ENCODE measurements around the gene KYNU.

KYNU gene

DNA sequence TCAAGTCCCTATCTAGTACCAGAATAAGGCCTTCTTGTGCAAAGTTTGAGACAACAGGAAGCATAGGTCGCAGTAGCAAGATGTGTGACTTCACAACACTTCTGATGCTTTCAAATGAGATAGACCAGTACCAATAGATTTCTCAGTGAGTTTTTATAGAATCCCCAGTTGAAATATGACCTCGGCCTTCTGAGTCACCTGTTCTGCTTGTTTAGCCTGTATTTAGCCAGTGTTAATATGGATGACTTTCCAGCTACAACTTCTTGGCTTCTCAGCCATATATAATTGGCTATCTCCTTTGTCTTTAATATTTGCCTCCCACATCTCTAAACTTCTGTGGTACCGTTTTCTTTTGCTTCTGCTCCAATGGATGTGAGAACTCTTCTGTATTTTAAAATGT lies 113.8 kb downstream of the KYNU start:
- Histone ChIP-seq H3K27me3 (ENCODE audit: control insufficient read depth in 1 of 2, insufficient read depth in 2 of 2, low read length in 2 of 2) (no peaks in the 10 kb centered on the region), H3K9me3 (ENCODE audit: control insufficient read depth in 1 of 2, low read length in 2 of 2) (no peaks in the 10 kb centered on the region), H3K4me3 (ENCODE audit: low read depth in 1 of 2, low read length in 2 of 2) (no peak overlapping the region), H3K9ac (ENCODE audit: low read depth in 1 of 2, low read length in 2 of 2) (no peak overlapping the region), H3K36me3 (ENCODE audit: control insufficient read depth in 1 of 2, insufficient read depth in 2 of 2, low read length in 2 of 2) (no peaks in the 10 kb centered on the region), H3K4me1 (ENCODE audit: control insufficient read depth in 1 of 2, insufficient read depth in 2 of 2, low read length in 2 of 2) (no peaks in the 10 kb centered on the region), H3K27ac (ENCODE audit: low read depth, low read length) (no peak overlapping the region)

GRCh38 chr2:142992840-142993239 lies 115.4 kb downstream of the KYNU start:
- H3K27me3 ChIP-seq (ENCODE audit: control insufficient read depth in 1 of 2, insufficient read depth in 2 of 2, low read length in 2 of 2): no peaks in the 10 kb centered on the region

DNA sequence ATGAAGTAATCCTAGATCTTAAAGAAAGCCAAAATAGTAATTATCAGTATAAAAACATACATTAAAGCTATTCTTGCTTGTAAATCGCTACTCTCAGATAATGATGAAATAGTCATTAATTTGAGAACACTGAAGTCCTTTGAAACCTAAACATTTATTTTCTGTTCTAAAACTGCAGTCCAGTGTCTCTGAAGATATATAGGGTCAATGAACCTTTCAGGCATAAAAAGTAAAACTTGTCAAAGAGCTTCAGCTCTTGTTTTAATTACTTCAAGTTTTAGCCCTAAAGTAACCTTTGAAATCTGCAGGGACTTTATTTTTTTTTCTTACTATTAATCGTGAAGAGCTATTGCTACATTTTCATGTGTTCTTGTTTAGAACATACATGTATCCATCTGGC lies 116.3 kb downstream of the KYNU start:
- no peak overlapping the region for H3K9ac ChIP-seq (ENCODE audit: low read depth in 1 of 2, low read length in 2 of 2)
- H3K9me3 ChIP-seq (ENCODE audit: control insufficient read depth in 1 of 2, low read length in 2 of 2): no peaks in the 10 kb centered on the region
- H3K36me3 ChIP-seq (ENCODE audit: control insufficient read depth in 1 of 2, insufficient read depth in 2 of 2, low read length in 2 of 2): no peaks in the 10 kb centered on the region
- H3K4me1 ChIP-seq (ENCODE audit: control insufficient read depth in 1 of 2, insufficient read depth in 2 of 2, low read length in 2 of 2): no peaks in the 10 kb centered on the region
- H3K4me3 ChIP-seq (ENCODE audit: low read depth in 1 of 2, low read length in 2 of 2): no peak overlapping the region
- no peak overlapping the region for H3K27ac ChIP-seq (ENCODE audit: low read depth, low read length)
- no peaks in the 10 kb centered on the region for H3K27me3 ChIP-seq (ENCODE audit: control insufficient read depth in 1 of 2, insufficient read depth in 2 of 2, low read length in 2 of 2)

More at GRCh38 chr2:142992840-142993239, 115.4 kb downstream of the KYNU start:
- H3K4me1 ChIP-seq (ENCODE audit: control insufficient read depth in 1 of 2, insufficient read depth in 2 of 2, low read length in 2 of 2): no peaks in the 10 kb centered on the region
- no peak overlapping the region for H3K27ac ChIP-seq (ENCODE audit: low read depth, low read length)
- no peaks in the 10 kb centered on the region for H3K9me3 ChIP-seq (ENCODE audit: control insufficient read depth in 1 of 2, low read length in 2 of 2)
- H3K36me3 ChIP-seq (ENCODE audit: control insufficient read depth in 1 of 2, insufficient read depth in 2 of 2, low read length in 2 of 2): no peaks in the 10 kb centered on the region
- H3K9ac ChIP-seq (ENCODE audit: low read depth in 1 of 2, low read length in 2 of 2): no peak overlapping the region
- H3K4me3 ChIP-seq (ENCODE audit: low read depth in 1 of 2, low read length in 2 of 2): no peak overlapping the region

DNA sequence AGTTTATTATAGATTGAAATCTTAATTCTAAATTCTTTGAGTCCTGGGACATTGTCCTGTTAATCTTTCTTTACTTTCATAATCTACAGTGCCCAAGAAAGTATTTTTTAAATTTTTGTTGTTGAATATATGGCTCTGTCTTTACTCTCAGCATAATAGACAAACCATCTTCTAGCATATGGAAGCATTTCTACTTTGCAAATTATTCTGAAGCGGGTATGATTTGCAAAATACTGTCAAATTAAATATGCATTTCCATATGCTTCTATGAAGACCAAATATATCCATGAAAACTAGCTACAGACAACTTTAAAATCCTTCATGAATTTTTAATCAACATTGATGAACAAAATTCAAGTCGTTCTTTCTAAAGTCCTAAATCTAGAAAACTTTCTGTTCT lies 117.2 kb downstream of the KYNU start:
- Histone ChIP-seq H3K9ac (ENCODE audit: low read depth in 1 of 2, low read length in 2 of 2) (no peak overlapping the region), H3K9me3 (ENCODE audit: control insufficient read depth in 1 of 2, low read length in 2 of 2) (no peaks in the 10 kb centered on the region), H3K27ac (ENCODE audit: low read depth, low read length) (no peak overlapping the region), H3K4me1 (ENCODE audit: control insufficient read depth in 1 of 2, insufficient read depth in 2 of 2, low read length in 2 of 2) (no peaks in the 10 kb centered on the region), H3K36me3 (ENCODE audit: control insufficient read depth in 1 of 2, insufficient read depth in 2 of 2, low read length in 2 of 2) (no peaks in the 10 kb centered on the region), H3K27me3 (ENCODE audit: control insufficient read depth in 1 of 2, insufficient read depth in 2 of 2, low read length in 2 of 2) (no peaks in the 10 kb centered on the region), H3K4me3 (ENCODE audit: low read depth in 1 of 2, low read length in 2 of 2) (no peak overlapping the region)

DNA sequence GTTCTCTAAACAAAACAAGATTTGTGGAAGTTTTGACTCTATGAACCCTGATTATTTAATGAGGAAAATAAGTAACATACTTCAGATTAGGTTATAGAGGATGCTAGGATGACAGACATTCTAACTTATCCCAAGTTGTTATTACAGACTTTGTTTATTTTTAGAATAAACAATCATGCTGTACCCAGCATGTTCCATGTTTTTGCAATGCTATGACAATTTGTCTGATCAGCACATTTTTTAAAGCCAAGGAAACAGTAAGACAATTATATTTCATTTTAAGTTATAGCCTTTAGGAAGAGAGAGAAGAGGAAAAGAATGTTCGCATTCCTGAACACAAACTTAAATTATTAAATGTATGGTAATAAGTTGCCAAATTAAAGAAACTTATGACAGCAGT lies 119.8 kb downstream of the KYNU start:
- no peak overlapping the region for H3K9ac ChIP-seq (ENCODE audit: low read depth in 1 of 2, low read length in 2 of 2)
- H3K9me3 ChIP-seq (ENCODE audit: control insufficient read depth in 1 of 2, low read length in 2 of 2): no peaks in the 10 kb centered on the region
- H3K4me1 ChIP-seq (ENCODE audit: control insufficient read depth in 1 of 2, insufficient read depth in 2 of 2, low read length in 2 of 2): no peaks in the 10 kb centered on the region
- H3K36me3 ChIP-seq (ENCODE audit: control insufficient read depth in 1 of 2, insufficient read depth in 2 of 2, low read length in 2 of 2): no peaks in the 10 kb centered on the region
- H3K27ac ChIP-seq (ENCODE audit: low read depth, low read length): no peak overlapping the region
- no peaks in the 10 kb centered on the region for H3K27me3 ChIP-seq (ENCODE audit: control insufficient read depth in 1 of 2, insufficient read depth in 2 of 2, low read length in 2 of 2)
- H3K4me3 ChIP-seq (ENCODE audit: low read depth in 1 of 2, low read length in 2 of 2): no peak overlapping the region

DNA sequence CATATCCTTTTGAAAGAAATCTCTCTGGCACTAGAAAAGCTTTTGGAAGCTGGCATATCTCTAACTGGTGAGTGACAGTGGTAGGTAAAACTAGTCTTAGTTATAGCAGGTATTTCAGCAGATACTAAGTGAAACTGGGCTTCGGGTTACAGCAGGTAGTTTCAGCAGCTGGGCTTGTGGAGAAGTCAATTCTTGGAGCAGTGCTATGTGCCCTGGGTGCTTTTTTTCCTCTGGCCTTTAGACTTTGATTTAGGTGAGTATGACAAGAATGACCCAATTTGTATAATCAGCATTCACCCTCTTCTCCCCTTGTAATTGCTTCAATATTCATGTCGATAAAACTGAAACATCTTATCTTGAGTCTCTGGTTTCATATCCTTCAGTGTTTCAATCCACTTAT lies 123.1 kb downstream of the KYNU start:
- Histone ChIP-seq H3K9me3 (ENCODE audit: control insufficient read depth in 1 of 2, low read length in 2 of 2) (no peaks in the 10 kb centered on the region), H3K4me3 (ENCODE audit: low read depth in 1 of 2, low read length in 2 of 2) (no peak overlapping the region), H3K27me3 (ENCODE audit: control insufficient read depth in 1 of 2, insufficient read depth in 2 of 2, low read length in 2 of 2) (no peaks in the 10 kb centered on the region), H3K27ac (ENCODE audit: low read depth, low read length) (no peak overlapping the region), H3K36me3 (ENCODE audit: control insufficient read depth in 1 of 2, insufficient read depth in 2 of 2, low read length in 2 of 2) (no peaks in the 10 kb centered on the region), H3K9ac (ENCODE audit: low read depth in 1 of 2, low read length in 2 of 2) (no peak overlapping the region), H3K4me1 (ENCODE audit: control insufficient read depth in 1 of 2, insufficient read depth in 2 of 2, low read length in 2 of 2) (no peaks in the 10 kb centered on the region)

GRCh38 chr2:143001501-143001900 lies 124.0 kb downstream of the KYNU start:
- Histone ChIP-seq H3K4me1 (ENCODE audit: control insufficient read depth in 1 of 2, insufficient read depth in 2 of 2, low read length in 2 of 2) (no peaks in the 10 kb centered on the region), H3K9ac (ENCODE audit: low read depth in 1 of 2, low read length in 2 of 2) (no peak overlapping the region), H3K4me3 (ENCODE audit: low read depth in 1 of 2, low read length in 2 of 2) (no peak overlapping the region), H3K9me3 (ENCODE audit: control insufficient read depth in 1 of 2, low read length in 2 of 2) (no peaks in the 10 kb centered on the region), H3K27ac (ENCODE audit: low read depth, low read length) (no peak overlapping the region), H3K36me3 (ENCODE audit: control insufficient read depth in 1 of 2, insufficient read depth in 2 of 2, low read length in 2 of 2) (no peaks in the 10 kb centered on the region), H3K27me3 (ENCODE audit: control insufficient read depth in 1 of 2, insufficient read depth in 2 of 2, low read length in 2 of 2) (no peaks in the 10 kb centered on the region)

DNA sequence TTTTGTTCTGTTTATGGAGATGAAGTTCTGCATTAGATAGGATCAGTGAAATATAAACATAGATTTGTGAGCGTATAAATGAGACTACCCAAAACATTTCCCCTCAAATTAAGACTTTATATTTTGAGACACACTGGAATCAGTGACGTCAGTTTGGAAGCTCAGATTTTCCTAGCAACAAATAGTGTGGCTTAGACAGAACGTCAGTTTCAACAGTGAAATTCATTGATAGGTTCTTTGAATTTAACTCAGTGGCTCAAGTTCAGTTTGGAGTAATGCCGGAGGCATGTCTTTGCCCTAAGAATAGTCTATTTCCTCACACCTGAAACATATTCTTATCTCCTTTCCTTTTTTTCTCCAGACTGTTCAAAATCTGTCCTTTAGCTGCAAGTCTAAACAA lies 138.2 kb downstream of the KYNU start:
- Histone ChIP-seq H3K9me3 (ENCODE audit: control insufficient read depth in 1 of 2, low read length in 2 of 2) (no peaks in the 10 kb centered on the region), H3K4me3 (ENCODE audit: low read depth in 1 of 2, low read length in 2 of 2) (no peak overlapping the region), H3K27ac (ENCODE audit: low read depth, low read length) (no peak overlapping the region), H3K4me1 (ENCODE audit: control insufficient read depth in 1 of 2, insufficient read depth in 2 of 2, low read length in 2 of 2) (no peaks in the 10 kb centered on the region), H3K27me3 (ENCODE audit: control insufficient read depth in 1 of 2, insufficient read depth in 2 of 2, low read length in 2 of 2) (no peaks in the 10 kb centered on the region), H3K9ac (ENCODE audit: low read depth in 1 of 2, low read length in 2 of 2) (no peak overlapping the region), H3K36me3 (ENCODE audit: control insufficient read depth in 1 of 2, insufficient read depth in 2 of 2, low read length in 2 of 2) (no peaks in the 10 kb centered on the region)

DNA sequence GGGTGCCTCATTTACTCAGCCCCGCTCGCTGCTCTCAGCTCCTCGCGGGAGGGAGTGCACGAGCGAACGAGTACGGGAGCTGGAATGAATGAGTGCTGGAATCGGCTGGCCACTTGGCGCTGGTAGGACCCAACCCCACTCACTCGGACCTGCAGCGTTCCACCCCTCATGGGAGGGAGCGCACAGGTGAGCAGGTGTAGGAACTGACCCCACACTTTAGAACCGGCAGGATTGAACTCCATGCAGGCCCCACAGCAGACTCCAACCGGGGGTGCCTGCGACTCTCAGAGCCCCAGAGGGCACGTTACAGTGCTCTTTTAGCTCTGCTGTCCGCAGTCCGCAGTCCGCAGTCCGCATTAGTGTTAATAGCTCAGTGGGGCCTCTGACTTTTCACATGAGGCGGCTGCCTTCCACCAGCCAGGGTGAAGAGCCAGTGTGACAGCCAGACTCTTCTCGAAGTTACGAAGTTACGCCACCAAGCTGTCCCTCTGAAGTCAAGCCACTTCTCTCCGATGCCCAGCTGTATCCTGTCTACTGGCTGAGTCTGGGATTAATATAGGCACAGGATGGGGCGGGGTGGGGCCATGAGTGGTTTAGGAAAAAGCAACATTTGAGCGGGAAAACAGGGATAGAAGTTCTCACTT lies 149.1 kb downstream of the KYNU start:
- Histone ChIP-seq H3K4me1 (ENCODE audit: control insufficient read depth in 1 of 2, insufficient read depth in 2 of 2, low read length in 2 of 2) (no peaks in the 10 kb centered on the region), H3K4me3 (ENCODE audit: low read depth in 1 of 2, low read length in 2 of 2) (no peak overlapping the region), H3K9ac (ENCODE audit: low read depth in 1 of 2, low read length in 2 of 2) (no peak overlapping the region), H3K36me3 (ENCODE audit: control insufficient read depth in 1 of 2, insufficient read depth in 2 of 2, low read length in 2 of 2) (no peaks in the 10 kb centered on the region), H3K27me3 (ENCODE audit: control insufficient read depth in 1 of 2, insufficient read depth in 2 of 2, low read length in 2 of 2) (peaks cover 0 to 4% of the 10 kb centered on the region in 2 donors), H3K9me3 (ENCODE audit: control insufficient read depth in 1 of 2, low read length in 2 of 2) (no peaks in the 10 kb centered on the region), H3K27ac (ENCODE audit: low read depth, low read length) (no peak overlapping the region)

DNA sequence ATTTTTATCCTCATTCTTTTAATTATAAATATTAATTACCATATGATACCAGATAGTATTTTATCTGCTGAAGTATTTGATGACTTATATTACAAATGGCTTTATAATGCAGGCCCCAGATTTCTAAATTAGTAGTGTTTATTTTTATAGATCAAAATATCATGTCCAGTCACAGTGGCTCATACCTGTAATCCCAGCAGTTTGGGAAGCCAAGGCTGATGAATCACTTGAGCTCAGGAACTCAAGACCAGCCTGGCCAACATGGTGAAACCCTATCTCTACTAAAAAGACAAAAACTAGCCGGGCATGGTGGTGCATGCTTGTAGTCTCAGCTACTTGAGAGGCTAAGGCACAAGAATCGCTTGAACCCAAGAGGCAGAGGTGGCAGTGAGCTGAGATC lies 151.7 kb downstream of the KYNU start:
- Histone ChIP-seq H3K27ac (ENCODE audit: low read depth, low read length) (no peak overlapping the region), H3K36me3 (ENCODE audit: control insufficient read depth in 1 of 2, insufficient read depth in 2 of 2, low read length in 2 of 2) (no peaks in the 10 kb centered on the region), H3K4me1 (ENCODE audit: control insufficient read depth in 1 of 2, insufficient read depth in 2 of 2, low read length in 2 of 2) (no peaks in the 10 kb centered on the region), H3K4me3 (ENCODE audit: low read depth in 1 of 2, low read length in 2 of 2) (no peak overlapping the region), H3K9ac (ENCODE audit: low read depth in 1 of 2, low read length in 2 of 2) (no peak overlapping the region), H3K27me3 (ENCODE audit: control insufficient read depth in 1 of 2, insufficient read depth in 2 of 2, low read length in 2 of 2) (peaks cover 0 to 4% of the 10 kb centered on the region in 2 donors), H3K9me3 (ENCODE audit: control insufficient read depth in 1 of 2, low read length in 2 of 2) (no peaks in the 10 kb centered on the region)

DNA sequence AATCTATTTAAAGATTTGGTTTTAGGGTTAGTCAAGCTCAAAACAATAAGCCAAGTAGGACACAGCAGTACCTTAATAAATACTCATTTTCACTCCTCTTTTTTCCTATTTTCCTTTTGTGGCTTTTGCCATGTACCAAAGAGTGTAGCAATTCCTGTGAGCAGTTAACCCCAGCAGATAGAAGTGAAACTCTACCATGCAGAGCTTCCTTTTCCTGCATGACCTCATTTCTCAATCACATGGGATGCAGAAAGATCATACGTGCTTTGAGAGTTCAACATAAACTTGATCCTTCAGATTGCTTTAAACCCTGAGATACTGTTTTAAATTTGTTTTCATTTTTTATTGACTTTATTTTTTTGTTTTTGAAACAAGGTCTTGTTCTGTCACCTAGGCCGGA lies 152.7 kb downstream of the KYNU start:
- no peak overlapping the region for H3K4me3 ChIP-seq (ENCODE audit: low read depth in 1 of 2, low read length in 2 of 2)
- H3K9me3 ChIP-seq (ENCODE audit: control insufficient read depth in 1 of 2, low read length in 2 of 2): no peaks in the 10 kb centered on the region
- no peak overlapping the region for H3K9ac ChIP-seq (ENCODE audit: low read depth in 1 of 2, low read length in 2 of 2)
- H3K4me1 ChIP-seq (ENCODE audit: control insufficient read depth in 1 of 2, insufficient read depth in 2 of 2, low read length in 2 of 2): no peaks in the 10 kb centered on the region
- no peak overlapping the region for H3K27ac ChIP-seq (ENCODE audit: low read depth, low read length)
- peaks cover 0 to 4% of the 10 kb centered on the region in 2 donors for H3K27me3 ChIP-seq (ENCODE audit: control insufficient read depth in 1 of 2, insufficient read depth in 2 of 2, low read length in 2 of 2)
- H3K36me3 ChIP-seq (ENCODE audit: control insufficient read depth in 1 of 2, insufficient read depth in 2 of 2, low read length in 2 of 2): no peaks in the 10 kb centered on the region

All from duodenal mucosa (tissue), 2 donors.